Transverse colon (tissue), 4 donors: ENCODE results near the gene NOC4L. TPM values are rescaled to one million over a fixed set of nuclear protein-coding genes. Genes with fewer than 3 reads are reported as not detected.
A peak's percentile ranks its signal among the peaks of the same experiment; 100 is the strongest.

ENCODE experiments used
- DNase-seq: peaks from one replicate; pipeline ENCODE4 v3.0.0-alpha.2; 2019
- H3K27ac ChIP-seq, 4 donors: fragments of 200-600 bp; sonication (generic); 2 replicates each; pipeline ENCODE4 v1.5.1; 2016 to 2018; ENCODE audit warnings: inconsistent platforms in 4 of 4
- H3K27me3 ChIP-seq: fragments of 200-600 bp; sonication (generic); 2 replicates; pipeline ENCODE4 v1.5.1; 2017; ENCODE audit warnings: inconsistent platforms
- H3K36me3 ChIP-seq, 4 donors: fragments of 200-600 bp; sonication (generic); 2 replicates each; pipeline ENCODE4 v1.5.1; 2017 to 2019; ENCODE audit warnings: inconsistent platforms in 4 of 4
- H3K4me1 ChIP-seq, 4 donors: fragments of 200-600 bp; sonication (generic); 2 replicates each; pipeline ENCODE4 v1.5.1; 2017 to 2020; ENCODE audit warnings: inconsistent platforms in 4 of 4
- H3K4me3 ChIP-seq, 4 donors: fragments of 200-600 bp; sonication (generic); 1 replicate in 1 of 4; 2 replicates in 3 of 4; pipeline versions ENCODE4 v1.5.1 to v1.6.1; 2017 to 2019; ENCODE audit warnings: inconsistent platforms in 4 of 4
- H3K9me3 ChIP-seq, 2 donors: fragments of 200-600 bp; sonication (generic); 2 replicates each; pipeline ENCODE4 v1.5.1; 2017 to 2019; ENCODE audit warnings: inconsistent platforms in 2 of 2
- EP300 ChIP-seq: sonication (generic); formaldehyde crosslinking; IDR thresholded peaks from one replicate; pipeline ENCODE4 v1.6.1; 2017; ENCODE audit warnings: antibody characterized with exemption, low read depth
- POLR2A ChIP-seq: fragments of 450-650 bp; IDR thresholded peaks from one replicate; pipeline ENCODE4 v1.6.1; 2016; ENCODE audit warnings: antibody characterized with exemption, mild to moderate bottlenecking, moderate library complexity
- POLR2AphosphoS5 ChIP-seq, 3 donors: sonication (generic); formaldehyde crosslinking; IDR thresholded peaks; one replicate each; pipeline ENCODE4 v1.6.1; 2016; ENCODE audit warnings: antibody characterized with exemption in 3 of 3
- WGBS, 2 donors: methylation state at CpG; one replicate each; pipeline ENCODE4 v1.1.5; 2018; ENCODE audit warnings: low coverage in 1 of 2; 5-methylcytosine and 5-hydroxymethylcytosine counted together
- in situ Hi-C, 4 donors: fragments of 200-750 bp; cut with MboI; loops; one replicate each; pipeline versions ENCODE4 v1.15.0 to v1.15.1; 2017; ENCODE audit warnings: low sequenced_read_pairs in 3 of 4, low pct_ligation_motif_present in 1 of 4, low pct_unique_long_range_greater_than_20kb in 1 of 4
- intact Hi-C: fragments of 100-400 bp; cut with DNase I; formaldehyde crosslinking; loops from one replicate; pipeline ENCODE4 v1.15.1; 2023; ENCODE audit warnings: low total_unique reads
- total RNA-seq, 4 donors: library from RNA; depleted of rRNA; stranded (reverse); fragments of >200 nt; gene quantifications; one replicate each; pipeline ENCODE4 v1.1.0, GENCODE V29; 2016
- TF ChIP-seq, protein P1 (sequence below), 5 experiments: fragments of 200-600 bp in 3 of 5; fragments of 450-650 bp in 2 of 5; sonication (generic) in 3 of 5; IDR thresholded peaks; 1 replicate in 2 of 5; 2 replicates in 3 of 5; pipeline ENCODE4 v1.5.1; 2016 to 2017; ENCODE audit warnings: antibody characterized with exemption in 5 of 5, inconsistent platforms in 3 of 5, mild to moderate bottlenecking in 2 of 5, moderate library complexity in 1 of 5

NOC4L gene
- total RNA-seq, 4 donors from 2014 or later = 5.2 to 12.6 (median 9.9) TPM

- WGBS, 2 donors = 95% methylated on average over 30 of the region's 38 CpGs; no CpG with 5 or more reads in 1 of the 2 donors
- Histone ChIP-seq H3K27me3 (no peaks in the 10 kb centered on the region), H3K4me3 (no peak overlapping the region), H3K9me3 (no peaks in the 10 kb centered on the region), H3K36me3 (peaks cover 0 to 14% (median 6%) of the 10 kb centered on the region in 4 donors), H3K4me1 (peaks cover 16 to 24% (median 23%) of the 10 kb centered on the region in 4 donors), H3K27ac (no peak overlapping the region)
- intact Hi-C loops (no loop called here), in situ Hi-C loops (no loop called here)
- no peak for DNase-seq
- no peak for TF ChIP-seq EP300
- TF ChIP-seq, protein P1, sequence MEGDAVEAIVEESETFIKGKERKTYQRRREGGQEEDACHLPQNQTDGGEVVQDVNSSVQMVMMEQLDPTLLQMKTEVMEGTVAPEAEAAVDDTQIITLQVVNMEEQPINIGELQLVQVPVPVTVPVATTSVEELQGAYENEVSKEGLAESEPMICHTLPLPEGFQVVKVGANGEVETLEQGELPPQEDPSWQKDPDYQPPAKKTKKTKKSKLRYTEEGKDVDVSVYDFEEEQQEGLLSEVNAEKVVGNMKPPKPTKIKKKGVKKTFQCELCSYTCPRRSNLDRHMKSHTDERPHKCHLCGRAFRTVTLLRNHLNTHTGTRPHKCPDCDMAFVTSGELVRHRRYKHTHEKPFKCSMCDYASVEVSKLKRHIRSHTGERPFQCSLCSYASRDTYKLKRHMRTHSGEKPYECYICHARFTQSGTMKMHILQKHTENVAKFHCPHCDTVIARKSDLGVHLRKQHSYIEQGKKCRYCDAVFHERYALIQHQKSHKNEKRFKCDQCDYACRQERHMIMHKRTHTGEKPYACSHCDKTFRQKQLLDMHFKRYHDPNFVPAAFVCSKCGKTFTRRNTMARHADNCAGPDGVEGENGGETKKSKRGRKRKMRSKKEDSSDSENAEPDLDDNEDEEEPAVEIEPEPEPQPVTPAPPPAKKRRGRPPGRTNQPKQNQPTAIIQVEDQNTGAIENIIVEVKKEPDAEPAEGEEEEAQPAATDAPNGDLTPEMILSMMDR (IDR thresholded peaks at IDR 0.05) = no peak
- no peak for TF ChIP-seq POLR2AphosphoS5 (IDR thresholded peaks at IDR 0.05)
- TF ChIP-seq POLR2A = no peak
Observed at GRCh38 chr12:132140918-132141841, 3.1 kb upstream of the NOC4L start.

GRCh38 chr12:132141976-132142678 lies 2.1 kb upstream of the NOC4L start:
- intact Hi-C loops = no loop called here
- no peak overlapping the region for H3K4me3 ChIP-seq
- WGBS, 2 donors = 95% methylated on average over 22 of the region's 22 CpGs; no CpG with 5 or more reads in 1 of the 2 donors

DNA sequence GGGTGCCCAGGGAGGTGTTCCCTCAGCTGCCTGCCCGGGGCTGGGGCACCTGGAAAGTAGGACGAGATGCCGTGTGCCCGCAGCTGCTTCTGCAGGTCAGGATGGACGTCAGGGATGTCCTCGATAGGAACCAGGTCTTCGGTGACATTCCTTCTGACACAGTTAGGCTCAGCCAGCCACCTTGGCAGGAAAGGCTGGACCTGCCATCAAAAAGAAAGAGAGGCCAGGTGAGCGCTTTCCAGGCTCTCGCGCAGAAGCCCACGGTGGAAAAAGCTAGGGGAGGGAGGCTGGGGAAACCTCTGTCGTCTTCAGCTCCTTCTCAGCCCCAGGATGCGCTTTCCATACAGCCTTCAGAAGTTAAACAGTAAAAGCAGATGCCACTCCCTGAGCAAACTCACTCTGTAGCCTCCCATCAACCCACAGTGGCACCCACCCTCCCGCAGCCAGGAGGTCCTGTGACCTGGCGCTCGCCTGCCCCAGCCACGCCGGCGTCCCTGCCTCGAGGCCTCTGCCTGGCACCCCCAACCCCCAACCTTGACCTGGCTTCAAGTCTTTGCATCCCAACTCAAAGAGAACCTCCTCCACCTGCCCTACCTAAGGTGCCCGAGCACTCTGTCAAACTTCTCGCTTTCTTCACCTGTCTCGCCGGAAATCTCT lies 1.4 kb upstream of the NOC4L start:
- Histone ChIP-seq H3K9me3 (no peaks in the 10 kb centered on the region), H3K27ac (peak overlapping the region in 1 of 4 donors; percentile 84), H3K27me3 (no peaks in the 10 kb centered on the region), H3K4me1 (peaks cover 16 to 24% (median 23%) of the 10 kb centered on the region in 4 donors), H3K4me3 (peak overlapping the region in 3 of 4 donors; percentile 62 to 91 (median 89)), H3K36me3 (peaks cover 0 to 14% (median 6%) of the 10 kb centered on the region in 4 donors)
- 69% methylated on average over 24 of the region's 24 CpGs; no CpG with 5 or more reads in 1 of the 2 donors for WGBS, 2 donors
- TF ChIP-seq POLR2AphosphoS5 (IDR thresholded peaks at IDR 0.05) (no peak), EP300 (no peak), POLR2A (no peak)
- TF ChIP-seq, protein P1 (IDR thresholded peaks at IDR 0.05) = no peak
- in situ Hi-C loops = no loop called here
- intact Hi-C loops = no loop called here
- no peak for DNase-seq

More at GRCh38 chr12:132141976-132142678, 2.1 kb upstream of the NOC4L start:
- Histone ChIP-seq H3K27me3 (no peaks in the 10 kb centered on the region), H3K27ac (no peak overlapping the region), H3K4me1 (peaks cover 16 to 24% (median 23%) of the 10 kb centered on the region in 4 donors), H3K9me3 (no peaks in the 10 kb centered on the region), H3K36me3 (peaks cover 0 to 14% (median 6%) of the 10 kb centered on the region in 4 donors)
- TF ChIP-seq, protein P1 (IDR thresholded peaks at IDR 0.05) = no peak
- TF ChIP-seq POLR2AphosphoS5 (IDR thresholded peaks at IDR 0.05) (no peak), POLR2A (no peak), EP300 (no peak)
- in situ Hi-C loops = no loop called here
- DNase-seq = no peak
